ENCODE data around the gene TMPRSS11D.

TMPRSS11D gene

GRCh38 chr4:67883902-67884301 is at the start of gene TMPRSS11D:
TMPRSS11D (minus strand) TSS chr4:67884002; CDS start chr4:67883933, 69 bp downstream.
- DNase-seq (ENCODE audit: low spot score), result no peak

DNA sequence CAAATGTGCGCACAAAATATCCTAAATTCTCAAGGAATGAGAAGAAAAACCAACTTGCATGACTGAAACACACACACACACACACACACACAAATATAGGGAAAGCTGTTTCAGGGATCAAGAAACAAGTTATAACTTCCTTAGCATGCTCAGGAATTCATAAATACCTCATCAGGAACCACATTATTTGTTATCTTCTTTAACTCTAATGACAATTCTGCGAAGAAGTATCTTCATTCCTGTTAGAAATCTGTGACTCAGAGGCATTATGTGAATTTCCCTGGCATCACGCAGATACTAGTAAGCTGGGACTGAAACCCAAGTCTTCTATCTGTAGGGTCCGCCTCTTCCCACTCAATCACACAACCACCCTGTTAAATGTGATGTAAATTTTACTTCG is 49.2 kb upstream of the TMPRSS11D start:
- no peak for DNase-seq (ENCODE audit: low spot score)

DNA sequence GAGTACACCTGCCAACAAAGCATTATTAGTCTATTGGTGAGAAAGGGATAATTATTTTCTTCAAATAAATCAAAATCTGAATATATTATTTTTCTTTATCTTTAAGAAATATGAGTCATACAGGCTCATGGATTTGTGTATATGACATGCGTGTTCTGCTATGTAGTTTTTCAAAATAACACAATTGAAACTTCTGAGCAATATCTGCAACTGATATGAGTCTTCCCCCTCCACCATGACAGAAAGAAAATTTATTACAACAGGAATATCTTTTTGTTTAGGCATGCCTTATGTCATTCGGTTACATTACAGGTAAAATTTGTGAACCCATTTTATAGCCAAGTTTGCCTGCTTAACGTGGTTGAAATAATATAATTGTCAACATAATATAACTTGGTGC is 47.5 kb upstream of the TMPRSS11D start:
- DNase-seq (ENCODE audit: low spot score), result no peak

GRCh38 chr4:67929426-67929825 is 45.6 kb upstream of the TMPRSS11D start:
- DNase-seq (ENCODE audit: low spot score), result no peak

- no peak for DNase-seq (ENCODE audit: low spot score)
Measured at GRCh38 chr4:67928546-67928945, 44.7 kb upstream of the TMPRSS11D start.

- no peak for DNase-seq (ENCODE audit: low spot score)
Measured at GRCh38 chr4:67927251-67927650, 43.4 kb upstream of the TMPRSS11D start.

DNA sequence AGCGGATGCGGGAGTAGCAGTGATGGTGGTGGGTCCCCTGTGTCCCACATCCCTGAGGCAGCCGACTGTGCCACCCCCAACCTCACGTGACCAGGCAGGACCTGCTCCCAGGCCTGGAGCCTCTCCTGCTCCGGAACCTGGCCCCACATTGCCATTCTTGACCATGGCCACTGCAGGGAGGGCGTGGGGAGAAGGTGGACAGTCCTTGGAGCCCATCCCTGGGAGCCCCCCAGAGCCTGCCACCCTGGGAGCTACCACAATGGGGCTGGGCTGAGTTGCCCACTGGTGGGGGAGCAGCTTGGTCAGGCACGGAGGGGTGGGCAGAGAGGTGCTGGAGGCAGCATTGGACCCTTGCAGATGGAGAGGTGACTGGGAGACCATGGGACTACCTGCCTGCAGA is 42.7 kb upstream of the TMPRSS11D start:
- no peak for DNase-seq (ENCODE audit: low spot score)

GRCh38 chr4:67922697-67923096 is 38.9 kb upstream of the TMPRSS11D start:
- no peak for DNase-seq (ENCODE audit: low spot score)

- DNase-seq (ENCODE audit: low spot score), result peak; percentile 5
Measured at GRCh38 chr4:67918428-67918827, 34.6 kb upstream of the TMPRSS11D start.

GRCh38 chr4:67915400-67915966 is 31.7 kb upstream of the TMPRSS11D start:
- no peak for DNase-seq (ENCODE audit: low spot score)

GRCh38 chr4:67912080-67912479 is 28.3 kb upstream of the TMPRSS11D start:
- DNase-seq (ENCODE audit: low spot score), result no peak

GRCh38 chr4:67911638-67912037 is 27.8 kb upstream of the TMPRSS11D start:
- no peak for DNase-seq (ENCODE audit: low spot score)

GRCh38 chr4:67911141-67911540 is 27.3 kb upstream of the TMPRSS11D start:
- DNase-seq (ENCODE audit: low spot score), result no peak

- DNase-seq (ENCODE audit: low spot score), result no peak
Measured at GRCh38 chr4:67910585-67910905, 26.7 kb upstream of the TMPRSS11D start.

- peak; percentile 5 for DNase-seq (ENCODE audit: low spot score)
Measured at GRCh38 chr4:67909905-67910584, 26.2 kb upstream of the TMPRSS11D start.

DNA sequence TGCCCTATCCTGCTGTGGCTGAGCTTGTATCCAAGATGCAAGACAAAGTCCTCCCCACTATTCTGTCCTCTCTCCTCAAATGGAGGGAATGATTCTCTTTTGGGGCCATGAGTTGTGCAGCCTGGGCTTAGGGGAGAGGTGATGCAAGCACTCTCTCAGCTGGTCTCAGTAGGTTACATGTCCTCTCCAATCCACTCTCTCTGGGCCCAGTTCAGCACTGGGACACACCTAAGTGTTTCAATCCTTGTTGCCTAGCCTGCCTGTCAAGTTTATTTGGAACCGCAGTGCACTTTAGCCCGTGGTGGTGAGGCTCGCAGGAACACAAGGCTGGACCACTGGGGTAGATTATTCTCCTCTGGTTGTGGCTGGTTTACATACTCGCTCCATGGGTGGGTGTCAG is 23.8 kb upstream of the TMPRSS11D start:
- no peak for DNase-seq (ENCODE audit: low spot score)

DNA sequence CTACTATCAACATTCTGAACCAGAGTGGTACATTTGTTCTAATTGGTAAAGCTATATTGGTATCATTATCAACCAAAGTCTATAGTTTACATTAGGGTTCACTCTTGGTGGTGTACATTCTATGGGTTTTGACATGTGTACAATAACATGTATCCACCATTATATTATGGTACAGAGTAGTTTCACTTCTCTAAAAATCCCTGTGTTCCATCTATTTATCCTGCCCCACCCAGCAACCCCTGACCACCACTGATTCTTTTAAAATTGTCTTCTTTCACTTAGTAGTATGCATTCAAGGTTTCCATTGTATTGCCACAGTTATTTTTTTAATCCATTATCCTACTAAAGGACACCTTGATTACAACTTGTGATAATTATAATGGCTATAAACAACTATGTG is 15.3 kb upstream of the TMPRSS11D start:
- no peak for DNase-seq (ENCODE audit: low spot score)

- DNase-seq (ENCODE audit: low spot score), result no peak
Measured at GRCh38 chr4:67897686-67898085, 13.9 kb upstream of the TMPRSS11D start.

GRCh38 chr4:67896421-67897065 is 12.7 kb upstream of the TMPRSS11D start:
- DNase-seq (ENCODE audit: low spot score), result no peak

DNA sequence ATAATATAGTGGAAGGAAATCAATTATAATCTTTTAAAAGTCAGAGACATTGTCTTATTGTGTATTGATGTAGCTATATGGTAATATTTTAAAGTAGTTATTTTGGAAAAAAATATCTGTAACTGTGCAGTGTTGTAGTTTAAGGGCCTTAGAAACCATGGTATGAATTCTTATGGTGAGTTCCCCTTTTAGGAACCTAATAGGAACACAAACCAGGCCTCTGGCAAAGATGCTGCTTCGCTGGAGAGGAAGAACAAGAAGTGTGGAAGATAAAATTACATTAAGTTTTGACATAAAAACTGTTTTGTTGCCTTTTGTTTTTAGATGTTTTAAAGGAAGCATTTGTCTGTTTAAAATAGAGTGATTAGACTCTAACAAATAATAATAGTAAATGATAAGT is 10.9 kb upstream of the TMPRSS11D start:
- DNase-seq (ENCODE audit: low spot score), result no peak

GRCh38 chr4:67892905-67893304 is 9.1 kb upstream of the TMPRSS11D start:
- DNase-seq (ENCODE audit: low spot score), result no peak

DNA sequence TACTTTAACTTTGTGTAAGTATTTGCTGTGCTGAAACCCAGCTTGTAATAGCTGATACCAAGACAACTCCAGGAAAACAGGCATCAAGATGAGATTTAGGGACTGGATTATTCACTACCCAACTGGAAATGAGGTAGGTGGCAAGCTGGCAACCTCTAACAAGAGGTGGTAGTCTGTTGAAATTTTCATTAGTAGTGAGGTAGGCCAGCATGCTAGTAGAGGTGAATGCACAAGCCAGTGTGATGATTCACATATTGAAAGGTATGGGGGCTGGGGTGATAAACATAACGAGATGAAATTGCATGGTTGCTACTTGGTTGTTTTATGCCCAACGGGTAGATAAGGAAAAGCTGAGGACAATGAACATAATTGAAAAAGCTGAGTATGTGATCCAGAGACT is 8.5 kb upstream of the TMPRSS11D start:
- no peak for DNase-seq (ENCODE audit: low spot score)

DNA sequence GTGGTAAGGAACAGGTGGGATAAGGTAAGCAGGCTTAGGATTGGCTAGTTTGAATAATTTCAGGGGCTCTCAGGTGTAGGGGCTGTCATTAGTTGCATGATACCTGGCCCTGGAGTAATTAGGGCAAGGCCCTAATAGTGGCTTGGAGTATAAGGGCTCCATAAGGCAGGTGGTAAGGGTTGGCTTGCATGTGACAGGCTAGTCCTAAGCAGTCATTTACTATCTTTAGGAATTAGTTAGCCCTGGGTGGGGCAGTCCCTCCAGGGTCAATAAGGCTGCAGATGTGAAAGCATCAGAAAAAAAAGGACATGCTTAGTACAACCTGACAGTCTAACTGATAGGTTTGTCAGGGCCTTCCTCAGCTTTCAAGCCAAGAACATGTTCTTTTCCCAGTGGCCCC is 7.8 kb upstream of the TMPRSS11D start:
- no peak for DNase-seq (ENCODE audit: low spot score)

DNA sequence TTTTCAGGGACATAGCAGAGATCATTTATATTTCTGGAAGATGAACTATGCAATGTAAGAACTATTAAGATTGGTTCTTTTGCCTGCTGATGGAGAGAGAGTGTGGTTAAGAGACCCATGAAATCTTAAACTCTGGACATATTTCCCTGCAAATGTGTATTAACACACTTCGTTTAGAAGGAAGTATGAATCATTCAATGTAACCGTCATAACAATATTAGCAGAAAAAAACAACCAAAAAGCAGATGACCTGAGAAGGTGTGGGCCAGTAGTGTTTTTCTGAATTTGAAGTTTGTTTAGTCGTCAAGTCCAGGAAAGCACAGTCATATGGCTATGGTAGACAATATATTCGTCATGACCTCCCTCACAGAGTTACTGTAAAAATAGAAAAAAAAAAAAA is 2.5 kb upstream of the TMPRSS11D start:
- DNase-seq (ENCODE audit: low spot score), result no peak

Measured in cerebellar cortex (tissue), 1 donor.